B cell (primary cell): ENCODE data around the gene SEMA6D. TPM values are rescaled to one million over a fixed set of nuclear protein-coding genes. Genes with fewer than 3 reads are reported as not detected.

Experiments
- ATAC-seq: fragments of 200-7000 bp; cut with Tn5 transposase; one replicate; pipeline ENCODE4 v1.10.0; 2021; ENCODE audit warnings: low read depth, mild to moderate bottlenecking, moderate number of reproducible peaks, moderate library complexity
- CTCF ChIA-PET: fragments of 350-600 bp; sonication (Branson Sonifier 250); formaldehyde crosslinking; loops from one replicate; lab custom pipeline; 2021; ENCODE audit warnings: antibody characterized with exemption, inconsistent platforms; lab: Charles Lee
- POLR2A ChIA-PET: fragments of 350-600 bp; sonication (Branson Sonifier 250); formaldehyde crosslinking; loops from one replicate; lab custom pipeline; 2021; ENCODE audit warnings: antibody characterized with exemption; lab: Charles Lee
- DNase-seq: peaks from one replicate; pipeline ENCODE4 v3.0.0; 2013
- H2AFZ ChIP-seq: 2 replicates; pipeline ENCODE4 v1.6.1; 2012; ENCODE audit warnings: mild to moderate bottlenecking, low read depth, low read length; ENCODE audit not compliant: insufficient read depth, poor library complexity, severe bottlenecking
- H3K27ac ChIP-seq, 2 donors: 1 replicate in 1 of 2; 2 replicates in 1 of 2; pipeline ENCODE4 v1.5.1; 2012 to 2013; ENCODE audit warnings: low read length in 2 of 2, mild to moderate bottlenecking in 2 of 2, moderate library complexity in 1 of 2
- H3K27me3 ChIP-seq, 4 experiments: fragments of 200-600 bp in 1 of 4; sonication (generic) in 1 of 4; replicated peaks in 1 of 4; 1 replicate in 2 of 4; 2 replicates in 2 of 4; pipeline versions ENCODE4 v1.6.1 to v1.7.0; 2013 to 2016; ENCODE audit warnings: low read length in 3 of 4, mild to moderate bottlenecking in 2 of 4, mixed read lengths in 1 of 4, moderate library complexity in 1 of 4; ENCODE audit not compliant: insufficient read depth in 4 of 4, control insufficient read depth in 3 of 4; ENCODE audit errors: control extremely low read depth in 1 of 4
- H3K36me3 ChIP-seq, 2 experiments: replicated peaks in 1 of 2; 1 replicate in 1 of 2; 2 replicates in 1 of 2; pipeline versions ENCODE4 v1.6.1 to v1.7.1; 2013; ENCODE audit warnings: low read length in 1 of 2; ENCODE audit not compliant: insufficient read depth in 2 of 2, control insufficient read depth in 1 of 2; ENCODE audit errors: control extremely low read depth in 1 of 2, extremely low read depth in 1 of 2
- H3K4me1 ChIP-seq, 2 donors: fragments of 200-600 bp in 1 of 2; sonication (generic) in 1 of 2; 1 replicate in 1 of 2; 2 replicates in 1 of 2; pipeline versions ENCODE4 v1.5.1 to v1.6.1; 2013 to 2017; ENCODE audit warnings: low read length in 2 of 2; ENCODE audit not compliant: control insufficient read depth in 2 of 2, insufficient read depth in 2 of 2
- H3K4me2 ChIP-seq: replicated peaks from 2 replicates; pipeline ENCODE3; 2012; ENCODE audit warnings: mild to moderate bottlenecking, low read depth, low read length; ENCODE audit not compliant: poor library complexity, severe bottlenecking
- H3K4me3 ChIP-seq, 5 experiments: fragments of 200-600 bp in 1 of 5; sonication (generic) in 1 of 5; 1 replicate in 3 of 5; 2 replicates in 2 of 5; pipeline versions ENCODE4 v1.5.1 to v1.7.0; 2011 to 2016; ENCODE audit warnings: low read length in 4 of 5, mild to moderate bottlenecking in 4 of 5, low read depth in 2 of 5, control low read depth in 1 of 5, moderate library complexity in 1 of 5; ENCODE audit not compliant: insufficient read depth in 1 of 5; ENCODE audit errors: control extremely low read depth in 1 of 5, extremely low read depth in 1 of 5
- H3K79me2 ChIP-seq: fragments of 200-600 bp; sonication (generic); one replicate; pipeline ENCODE4 v1.6.0; 2016; ENCODE audit warnings: low read length; ENCODE audit not compliant: control insufficient read depth, insufficient read depth
- H3K9ac ChIP-seq: fragments of 200-600 bp; sonication (generic); 2 replicates; pipeline ENCODE4 v1.6.1; 2017; ENCODE audit warnings: mild to moderate bottlenecking, low read length, moderate library complexity
- H3K9me3 ChIP-seq, 3 donors: one replicate each; pipeline versions ENCODE4 v1.6.1 to v1.7.1; 2013; ENCODE audit warnings: low read length in 2 of 3; ENCODE audit not compliant: control insufficient read depth in 2 of 3, insufficient read depth in 1 of 3; ENCODE audit errors: control extremely low read depth in 1 of 3
- H4K20me1 ChIP-seq: 2 replicates; pipeline ENCODE4 v1.6.0; 2012; ENCODE audit warnings: mild to moderate bottlenecking, low read length; ENCODE audit not compliant: insufficient read depth, control insufficient read depth, poor library complexity, severe bottlenecking
- H3K27ac Mint-ChIP-seq: one replicate; pipeline ENCODE4 v1.8.0; 2021; ENCODE audit warnings: mixed read lengths
- H3K27me3 Mint-ChIP-seq: one replicate; pipeline ENCODE4 v1.8.0; 2021; ENCODE audit warnings: mixed read lengths
- H3K4me1 Mint-ChIP-seq: one replicate; pipeline ENCODE4 v1.8.0; 2021; ENCODE audit warnings: mixed read lengths
- H3K4me3 Mint-ChIP-seq: one replicate; pipeline ENCODE4 v1.8.0; 2021; ENCODE audit warnings: mixed read lengths
- H3K9me3 Mint-ChIP-seq: one replicate; pipeline ENCODE4 v1.8.0; 2022; ENCODE audit warnings: mixed read lengths; ENCODE audit not compliant: insufficient read depth
- CTCF ChIP-seq: fragments of 200-600 bp; IDR thresholded peaks from one replicate; pipeline ENCODE4 v1.8.0; 2022; ENCODE audit warnings: antibody characterized with exemption, mild to moderate bottlenecking
- EZH2 ChIP-seq: IDR thresholded peaks from 2 replicates; pipeline ENCODE4 v1.6.1; 2012; ENCODE audit warnings: borderline replicate concordance, low read depth, mild to moderate bottlenecking, moderate library complexity, low read length; ENCODE audit not compliant: insufficient read depth, poor library complexity, severe bottlenecking
- WGBS: methylation state at CpG from one replicate; pipeline ENCODE4 v1.1.5; 2013; ENCODE audit warnings: missing lambda C conversion rate; ENCODE audit not compliant: insufficient coverage; 5-methylcytosine and 5-hydroxymethylcytosine counted together
- intact Hi-C: fragments of 100-400 bp; cut with micrococcal nuclease; formaldehyde crosslinking; loops from one replicate; pipeline ENCODE4 v1.10.0; 2022
- polyA plus RNA-seq: library from polyadenylated mRNA; depleted of rRNA; stranded (reverse); fragments of >200 nt; gene quantifications from 2 replicates; pipeline ENCODE4 v1.2.3, GENCODE V29; 2012
- total RNA-seq, 2 donors: library from RNA; stranded (reverse); fragments of 120-200 nt in 1 of 2; gene quantifications; 1 replicate in 1 of 2; 2 replicates in 1 of 2; pipeline versions ENCODE4 v1.2.3 to v1.2.4, GENCODE V29; 2013 to 2022

Gene SEMA6D
- total and polyA plus RNA-seq, 2 donors (not counting 1 experiment from before 2014, with no cell fraction given): not detected

GRCh38 chr15:47819158-47819557, 101.9 kb downstream of the SEMA6D start:
- Histone ChIP-seq H3K27ac (no peak overlapping the region), H2AFZ (no peak overlapping the region), H3K4me3 (no peak overlapping the region), H3K9me3 (no peaks in the 10 kb centered on the region), H4K20me1 (no peaks in the 10 kb centered on the region), H3K36me3 (no peaks in the 10 kb centered on the region), H3K27me3 (no peaks in the 10 kb centered on the region), H3K79me2 (no peaks in the 10 kb centered on the region), H3K9ac (no peak overlapping the region), H3K4me1 (peaks cover 4% of the 10 kb centered on the region in 2 donors), H3K4me2 (no peak overlapping the region)
- ChIA-PET POLR2A (no interaction called here), CTCF (no interaction called here)
- TF ChIP-seq EZH2 (no peak), CTCF (no peak)
- H3K9me3 Mint-ChIP-seq: no peaks in the 10 kb centered on the region
- H3K27me3 Mint-ChIP-seq: no peaks in the 10 kb centered on the region
- H3K4me1 Mint-ChIP-seq: peaks cover 12% of the 10 kb centered on the region
- H3K27ac Mint-ChIP-seq: no peak overlapping the region
- intact Hi-C loops: no loop called here
- DNase-seq: no peak
- no peak for ATAC-seq
- H3K4me3 Mint-ChIP-seq: no peak overlapping the region
- WGBS: 100% methylated on average over 2 of the region's 2 CpGs

- POLR2A ChIA-PET: interaction anchor here (0.6 kb wide), 1 partner anchor 19 kb away, joined by 3 read pairs; no protein-coding TSS in a partner anchor
- intact Hi-C loops: no loop called here
- H3K4me1 Mint-ChIP-seq: peaks cover 10% of the 10 kb centered on the region
- no peak overlapping the region for H2AFZ ChIP-seq
- no peaks in the 10 kb centered on the region for H3K9me3 Mint-ChIP-seq
- no peak overlapping the region for H3K4me3 ChIP-seq
- no peaks in the 10 kb centered on the region for H4K20me1 ChIP-seq
- CTCF ChIA-PET: no interaction called here
- H3K27ac Mint-ChIP-seq: no peak overlapping the region
- no peak for TF ChIP-seq CTCF
- no peaks in the 10 kb centered on the region for H3K79me2 ChIP-seq
- H3K27me3 Mint-ChIP-seq: no peaks in the 10 kb centered on the region
- no peak overlapping the region for H3K4me2 ChIP-seq
- 100% methylated on average over 6 of the region's 9 CpGs for WGBS
- no peaks in the 10 kb centered on the region for H3K9me3 ChIP-seq
- H3K27me3 ChIP-seq: no peaks in the 10 kb centered on the region
- ATAC-seq: no peak
- no peak for DNase-seq
- H3K9ac ChIP-seq: no peak overlapping the region
- no peak overlapping the region for H3K27ac ChIP-seq
- H3K36me3 ChIP-seq: no peaks in the 10 kb centered on the region
- no peak overlapping the region for H3K4me3 Mint-ChIP-seq
- H3K4me1 ChIP-seq: no peaks in the 10 kb centered on the region
These were observed 102.9 kb downstream of the SEMA6D start for GRCh38 chr15:47820057-47820746.
